ENCODE data around the gene WWOX.

Gene WWOX

GRCh38 chr16:78660795-78661194, 561.3 kb downstream of the WWOX start:
- DNase-seq (ENCODE audit: extremely low read depth, low read depth): no peak
- TF ChIP-seq CTCF (IDR thresholded peaks at IDR 0.05; ENCODE audit: low read depth, low read length): no peak

- DNase-seq (ENCODE audit: extremely low read depth, low read depth): no peak
Measured at GRCh38 chr16:78663690-78664089, 564.2 kb downstream of the WWOX start.

GRCh38 chr16:78664811-78665772, 565.6 kb downstream of the WWOX start:
- no peak for TF ChIP-seq CTCF (IDR thresholded peaks at IDR 0.05; ENCODE audit: low read depth, low read length)
- DNase-seq (ENCODE audit: extremely low read depth, low read depth): no peak

More at GRCh38 chr16:78663690-78664089, 564.2 kb downstream of the WWOX start:
- no peak for TF ChIP-seq CTCF (IDR thresholded peaks at IDR 0.05; ENCODE audit: low read depth, low read length)

GRCh38 chr16:78666318-78666717, 566.9 kb downstream of the WWOX start:
- no peak for DNase-seq (ENCODE audit: extremely low read depth, low read depth)
- no peak for TF ChIP-seq CTCF (IDR thresholded peaks at IDR 0.05; ENCODE audit: low read depth, low read length)

GRCh38 chr16:78667675-78668074, 568.2 kb downstream of the WWOX start:
- TF ChIP-seq CTCF (IDR thresholded peaks at IDR 0.05; ENCODE audit: low read depth, low read length): no peak
- DNase-seq (ENCODE audit: extremely low read depth, low read depth): no peak

GRCh38 chr16:78668393-78668792, 568.9 kb downstream of the WWOX start:
- no peak for TF ChIP-seq CTCF (IDR thresholded peaks at IDR 0.05; ENCODE audit: low read depth, low read length)

GRCh38 chr16:78669994-78670393, 570.5 kb downstream of the WWOX start:
- no peak for DNase-seq (ENCODE audit: extremely low read depth, low read depth)
- no peak for TF ChIP-seq CTCF (IDR thresholded peaks at IDR 0.05; ENCODE audit: low read depth, low read length)

More at GRCh38 chr16:78668393-78668792, 568.9 kb downstream of the WWOX start:
- no peak for DNase-seq (ENCODE audit: extremely low read depth, low read depth)
